Dermis microvascular lymphatic vessel endothelial cell (primary cell): ENCODE measurements around the gene PROM1. TPM values are rescaled to one million over a fixed set of nuclear protein-coding genes. Genes with fewer than 3 reads are reported as not detected.

Experiments
- DNase-seq, 2 donors: peaks; one replicate each; pipeline versions ENCODE4 v3.0.0 to v3.0.0-alpha.2; 2010; ENCODE audit warnings: low read depth in 2 of 2
- total RNA-seq: library from RNA; depleted of rRNA; stranded (reverse); fragments of >200 nt; gene quantifications from 2 replicates; pipeline ENCODE4 v1.2.1, GENCODE V29; 2014

PROM1 gene
- total RNA-seq, 1 donor from 2014 or later: under 0.01 TPM

DNA sequence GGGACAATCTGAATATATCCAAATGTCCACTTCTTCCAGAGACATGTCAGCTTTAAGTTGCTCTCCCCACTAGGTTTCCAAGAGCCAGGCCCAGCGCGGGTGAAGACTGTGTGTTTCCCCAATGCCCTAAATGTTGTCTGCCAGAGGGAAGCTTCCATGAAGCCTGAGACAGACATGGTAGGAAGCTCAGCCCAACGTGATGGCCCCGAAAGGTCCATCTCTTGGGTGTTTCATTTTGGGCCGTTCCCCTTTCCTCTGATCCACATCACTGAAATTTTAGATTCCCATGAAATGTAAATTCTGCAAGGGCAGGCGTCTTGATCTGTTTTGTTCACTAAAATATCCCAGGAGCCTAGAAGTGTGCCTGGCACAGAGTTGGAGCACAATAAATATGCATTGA, 25.4 kb upstream of the PROM1 start:
- DNase-seq: no peak

DNA sequence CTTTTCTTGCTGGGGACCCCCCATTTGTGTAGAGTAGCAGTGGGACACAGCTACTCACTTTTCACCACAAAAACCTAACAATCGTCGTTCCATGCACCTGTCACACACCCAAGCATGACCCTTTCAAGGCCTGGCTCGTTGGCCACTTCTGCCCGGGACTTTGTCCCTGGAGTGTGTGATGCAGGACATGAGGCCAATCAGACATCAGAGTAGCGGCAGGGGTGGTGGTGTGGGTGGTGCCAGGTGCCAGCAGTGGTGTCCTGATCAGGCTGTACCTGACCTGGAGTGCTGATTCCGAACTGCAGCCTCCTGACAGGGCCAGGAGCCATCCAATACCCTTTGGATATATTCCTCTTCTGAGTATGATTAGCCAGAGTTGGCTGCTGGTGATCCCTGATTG, 23.1 kb upstream of the PROM1 start:
- DNase-seq: no peak

DNA sequence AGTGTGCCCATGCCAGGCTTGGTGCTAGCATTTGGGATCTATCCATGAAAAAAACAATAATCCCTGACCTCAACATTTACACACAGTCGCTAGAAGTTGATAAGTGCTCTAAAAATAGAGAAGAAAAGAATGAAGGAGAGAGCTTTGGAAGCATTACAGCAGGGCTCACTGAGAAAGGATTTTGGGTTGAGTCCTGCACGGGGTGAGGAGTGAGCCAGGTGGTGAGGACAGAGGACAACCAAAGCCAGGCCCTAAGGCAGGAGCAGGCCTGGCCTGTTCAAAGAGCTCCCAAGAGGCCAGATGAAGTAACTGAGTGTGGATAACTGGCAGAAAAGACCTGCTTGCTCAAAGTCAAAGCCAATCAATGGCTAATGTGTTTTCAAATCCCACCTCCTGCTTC, 20.7 kb upstream of the PROM1 start:
- no peak for DNase-seq

DNA sequence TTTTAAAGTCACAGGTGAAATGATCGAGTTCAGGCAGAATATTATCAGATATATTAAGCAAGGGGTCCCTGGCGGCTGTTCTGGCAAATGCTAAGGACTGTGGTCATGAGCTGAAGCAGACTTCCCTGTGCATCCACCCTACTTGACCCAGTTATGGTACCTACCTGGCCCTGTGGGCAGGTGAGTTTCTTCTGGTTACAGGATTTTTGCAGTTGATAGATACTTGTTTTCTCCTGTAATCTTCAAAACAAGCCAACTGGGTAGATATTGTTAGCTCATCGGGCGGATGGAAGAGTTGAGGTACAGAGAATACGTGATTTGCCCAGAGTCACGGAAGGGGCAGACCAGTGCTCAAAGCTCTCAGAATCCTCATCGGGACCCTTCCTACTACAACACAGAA, 18.5 kb upstream of the PROM1 start:
- DNase-seq: no peak

DNA sequence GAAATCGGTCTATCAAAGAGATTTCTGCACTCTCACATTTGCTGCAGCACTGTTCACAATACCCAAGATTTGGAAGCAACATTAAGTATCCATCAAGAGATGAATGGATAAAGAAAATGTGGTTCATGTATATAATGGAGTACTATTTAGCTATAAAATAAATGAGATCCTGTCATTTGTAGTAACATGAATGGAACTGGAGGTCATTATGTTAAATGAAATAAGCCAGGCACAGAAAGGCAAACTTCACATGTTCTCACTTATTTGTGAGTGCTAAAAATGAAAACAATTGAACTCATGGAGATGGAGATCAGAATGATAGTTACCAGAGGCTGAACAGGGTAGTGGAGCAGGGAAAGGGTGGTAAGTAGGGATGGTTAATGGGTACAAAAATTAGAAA, 17.0 kb upstream of the PROM1 start:
- DNase-seq: no peak

DNA sequence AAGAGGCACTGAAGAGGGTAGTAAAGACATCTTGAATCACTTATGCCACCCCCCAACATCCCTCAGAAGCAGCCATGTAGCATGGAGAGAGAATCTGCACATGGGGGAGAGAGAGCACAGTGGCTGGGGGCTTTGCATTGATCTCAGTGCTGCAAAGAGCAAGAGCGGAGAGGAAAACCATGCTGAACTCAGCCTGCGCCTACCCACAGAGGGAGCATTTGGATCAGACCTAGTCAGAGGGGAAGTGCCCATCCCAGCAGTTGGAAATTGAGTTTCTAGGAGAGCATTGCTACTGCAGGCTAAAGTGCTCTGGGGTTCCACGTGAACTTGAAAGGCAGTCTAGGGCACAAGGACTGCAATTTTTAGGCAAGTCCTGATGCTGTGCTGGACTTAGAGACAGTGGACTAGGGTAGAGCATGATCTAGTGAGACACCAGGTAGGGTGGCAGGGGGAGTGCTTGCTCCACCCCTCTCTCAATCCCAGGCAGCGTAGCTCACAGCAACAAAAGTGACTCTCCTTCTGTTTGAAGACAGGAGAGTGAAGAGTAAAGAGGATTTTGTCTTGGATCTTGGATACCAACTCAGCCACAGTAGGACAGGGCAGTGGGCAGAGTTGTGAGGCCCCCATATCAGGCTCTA, 9.0 kb upstream of the PROM1 start:
- DNase-seq: no peak

DNA sequence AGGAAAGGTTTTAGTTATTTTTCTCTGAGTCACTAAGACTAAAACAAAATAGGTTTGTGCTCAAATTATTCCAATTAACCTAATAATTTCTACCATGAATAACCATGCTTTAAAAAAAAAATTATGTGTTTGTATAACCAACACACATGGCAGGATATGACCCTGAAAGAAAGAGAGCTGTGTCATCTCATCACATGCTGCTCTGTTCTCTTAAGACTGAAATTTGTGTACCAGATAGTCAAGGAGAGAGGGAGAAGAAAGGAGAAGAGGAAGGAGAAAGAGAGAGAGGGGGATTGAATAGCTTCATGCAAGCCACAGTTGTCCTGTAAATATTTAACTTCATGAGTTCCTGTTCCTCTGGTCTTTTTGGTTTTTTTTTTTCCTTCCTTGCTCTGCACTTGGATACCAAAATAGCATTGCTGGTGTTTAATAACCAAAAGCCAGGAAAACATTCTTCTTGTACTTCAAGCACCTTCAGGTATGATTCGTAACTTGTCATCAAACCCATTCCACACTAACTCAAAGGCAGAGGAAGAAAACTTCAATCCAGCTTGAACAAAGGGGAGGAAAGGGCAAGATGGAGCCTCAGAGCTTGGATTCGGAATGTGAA, 6.4 kb upstream of the PROM1 start:
- no peak for DNase-seq

DNA sequence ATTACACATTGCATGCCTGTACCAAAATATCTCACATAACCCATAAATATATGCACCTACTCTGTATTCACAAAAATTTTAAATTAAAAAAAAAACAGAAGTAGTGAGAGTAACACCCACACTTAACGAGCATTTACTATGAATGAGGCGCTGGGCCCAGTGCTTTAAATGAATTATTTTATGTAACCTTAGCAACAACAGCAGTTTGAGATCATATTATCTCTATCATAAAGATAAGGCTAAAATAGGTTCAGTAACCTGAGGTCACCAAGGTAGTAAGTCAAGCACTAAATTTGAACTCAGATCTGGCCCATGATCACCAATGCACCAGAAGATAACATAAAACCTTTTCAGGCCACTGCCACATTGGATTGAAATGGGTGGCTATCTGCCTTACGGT, 5.3 kb upstream of the PROM1 start:
- no peak for DNase-seq

DNA sequence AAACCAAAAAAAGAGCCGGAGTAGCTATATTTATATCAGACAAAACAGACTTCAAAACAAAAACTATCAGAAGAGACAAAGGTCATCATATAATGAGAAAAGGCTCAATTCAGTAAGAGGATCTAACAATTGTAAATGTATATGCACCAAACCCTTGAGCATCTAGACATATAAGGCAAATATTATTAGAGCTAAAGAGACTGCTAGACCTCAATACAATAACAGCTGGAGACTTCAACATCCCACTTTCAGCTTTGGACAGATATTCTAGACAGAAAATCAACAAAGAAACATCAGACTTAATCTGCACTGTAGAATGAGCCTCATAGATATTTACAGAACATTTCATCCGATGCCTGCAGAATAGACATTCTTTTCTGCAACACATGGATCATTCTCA, 4.8 kb upstream of the PROM1 start:
- DNase-seq: no peak

DNA sequence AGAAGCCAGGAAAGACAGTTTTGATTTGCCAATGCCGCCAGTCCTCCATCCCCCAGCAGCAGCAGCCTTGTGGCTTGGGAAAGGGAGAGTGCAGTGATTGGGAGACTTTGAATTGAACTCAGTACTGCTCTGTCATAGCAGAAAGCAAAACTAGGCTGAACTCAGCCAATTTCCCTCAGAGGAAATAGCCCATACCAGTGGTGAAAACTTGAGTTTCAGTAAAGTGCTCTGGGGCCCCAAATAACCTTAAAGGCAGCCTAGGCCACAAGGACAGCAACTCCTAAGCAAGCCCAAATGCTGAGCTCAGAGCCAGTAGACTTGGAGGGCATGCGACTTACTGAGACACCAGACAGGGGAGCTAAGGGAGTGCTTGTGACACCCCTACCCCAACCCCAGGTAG, 2.0 kb upstream of the PROM1 start:
- no peak for DNase-seq

DNA sequence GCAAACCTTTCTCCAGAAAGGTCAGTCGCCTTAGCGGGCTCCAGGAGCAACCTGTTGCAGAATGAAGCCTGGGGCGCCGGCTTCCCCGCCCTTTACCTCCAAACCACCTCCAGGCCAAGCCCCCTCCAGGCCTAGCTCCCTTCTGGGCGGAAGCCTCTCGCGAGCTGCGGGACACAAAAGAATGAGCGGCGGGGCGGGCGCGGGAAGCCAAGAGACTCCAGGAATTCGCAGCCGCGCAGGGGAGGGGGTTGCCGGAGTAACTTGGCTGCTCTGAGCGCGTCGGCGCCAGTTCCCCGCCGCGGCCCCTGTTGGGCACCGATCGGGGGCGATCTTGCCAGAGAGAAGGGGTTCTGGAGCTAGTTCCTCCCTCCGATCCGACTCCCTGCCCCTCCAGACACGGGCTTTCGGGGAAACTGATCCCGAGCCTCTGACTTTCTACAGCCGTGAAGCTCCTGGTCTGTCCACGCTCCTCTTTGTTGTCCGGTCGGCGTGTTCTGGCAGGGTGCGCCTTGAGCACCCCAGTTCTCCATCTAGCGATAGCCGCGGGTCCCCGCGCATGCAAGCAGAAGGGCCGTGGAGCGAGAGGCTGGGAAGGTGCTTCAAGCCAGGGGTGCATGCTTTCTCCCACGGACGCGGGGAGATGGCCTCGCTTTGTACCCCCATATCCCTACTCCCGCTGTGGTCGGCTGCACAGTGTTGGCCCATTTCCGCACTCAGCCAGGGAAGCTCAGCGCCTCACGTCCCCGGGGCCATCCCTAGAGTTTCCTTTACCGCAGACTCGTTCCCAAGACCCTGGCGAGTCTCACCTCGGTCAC, 1.2 kb downstream of the PROM1 start:
- DNase-seq: peak in 1 of 2 donors; percentile 5

DNA sequence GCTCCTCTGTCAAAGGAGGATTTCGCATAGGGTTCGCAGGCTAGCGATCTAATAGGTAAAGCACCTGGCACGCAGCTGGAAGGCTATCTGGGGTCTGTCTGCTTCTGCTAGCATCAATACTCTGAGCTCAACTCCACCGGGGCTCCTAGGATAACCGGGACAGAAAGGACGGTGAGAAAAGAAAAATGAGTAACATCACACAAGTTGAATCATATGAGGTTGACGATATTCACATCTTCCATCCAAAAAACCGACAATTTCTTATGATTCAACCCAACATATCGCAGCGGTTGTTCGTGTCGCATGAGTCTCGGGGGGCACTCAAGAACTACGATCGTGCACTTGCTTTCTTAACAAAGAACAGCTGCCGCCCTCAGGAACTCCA, 1.8 kb downstream of the PROM1 start:
- no peak for DNase-seq

DNA sequence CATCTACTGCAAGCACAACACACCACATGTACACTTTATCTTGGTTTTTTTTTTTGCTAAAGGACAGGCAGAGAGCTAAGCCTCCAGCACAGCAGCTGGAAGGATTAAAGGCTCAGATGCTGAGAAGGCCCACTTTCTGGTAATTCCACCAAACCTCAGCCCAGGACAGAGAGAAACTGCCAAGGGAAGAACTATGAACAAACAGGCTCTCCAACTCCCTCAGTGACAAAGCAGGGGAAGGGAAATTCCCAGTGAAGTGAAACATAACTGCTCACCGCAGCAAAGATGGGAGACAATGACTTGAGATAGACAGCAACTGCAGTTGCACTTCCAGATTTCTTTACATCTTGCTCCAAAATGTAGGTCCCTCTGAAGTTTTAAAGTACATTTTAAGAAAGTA, 4.8 kb downstream of the PROM1 start:
- DNase-seq: no peak

DNA sequence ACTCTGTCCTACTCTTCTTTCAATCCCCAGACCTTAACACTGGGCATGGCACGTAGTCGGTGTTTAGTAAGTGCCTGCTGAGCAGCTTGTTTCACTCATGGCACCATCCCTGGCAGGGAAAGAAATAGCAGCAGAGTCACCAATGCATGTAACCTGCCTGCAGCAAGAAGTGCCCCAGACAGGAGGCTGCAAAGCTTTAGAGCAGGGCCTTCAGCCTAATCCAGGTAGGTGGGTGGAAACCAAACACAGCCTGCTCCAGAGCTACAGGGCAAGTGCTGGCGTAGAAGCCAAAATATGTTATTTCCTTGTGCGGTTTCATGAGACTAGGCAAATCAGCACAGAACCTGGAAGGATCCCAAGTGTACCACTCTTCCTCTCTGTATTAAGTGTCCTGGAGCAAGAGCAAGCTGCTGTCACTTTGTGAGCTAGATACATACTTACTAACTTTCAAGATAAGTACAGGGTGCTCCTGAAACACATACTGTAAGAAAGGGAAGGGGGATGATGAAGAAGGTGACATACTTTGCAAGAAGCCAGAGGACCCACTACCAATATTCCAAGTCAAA, 5.5 kb downstream of the PROM1 start:
- DNase-seq: no peak

DNA sequence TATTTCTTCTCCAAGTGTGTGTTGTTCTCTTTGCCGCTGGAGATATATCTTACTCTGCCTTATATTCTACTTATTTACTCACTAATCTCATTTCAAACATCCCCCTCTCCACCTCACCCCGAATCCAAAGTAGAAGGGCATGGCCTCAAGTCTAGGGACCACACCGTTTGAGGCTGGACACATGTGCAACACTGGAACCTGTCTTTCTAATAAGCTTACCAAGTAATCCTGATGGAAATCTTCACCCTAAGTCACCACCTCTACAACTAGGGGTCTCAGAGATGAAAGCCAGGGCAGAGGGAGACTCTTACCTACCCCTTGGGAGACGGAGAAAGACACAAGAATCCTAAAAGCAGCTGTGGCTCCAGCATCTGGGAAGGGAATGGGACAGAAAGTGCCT, 6.0 kb downstream of the PROM1 start:
- DNase-seq: no peak

DNA sequence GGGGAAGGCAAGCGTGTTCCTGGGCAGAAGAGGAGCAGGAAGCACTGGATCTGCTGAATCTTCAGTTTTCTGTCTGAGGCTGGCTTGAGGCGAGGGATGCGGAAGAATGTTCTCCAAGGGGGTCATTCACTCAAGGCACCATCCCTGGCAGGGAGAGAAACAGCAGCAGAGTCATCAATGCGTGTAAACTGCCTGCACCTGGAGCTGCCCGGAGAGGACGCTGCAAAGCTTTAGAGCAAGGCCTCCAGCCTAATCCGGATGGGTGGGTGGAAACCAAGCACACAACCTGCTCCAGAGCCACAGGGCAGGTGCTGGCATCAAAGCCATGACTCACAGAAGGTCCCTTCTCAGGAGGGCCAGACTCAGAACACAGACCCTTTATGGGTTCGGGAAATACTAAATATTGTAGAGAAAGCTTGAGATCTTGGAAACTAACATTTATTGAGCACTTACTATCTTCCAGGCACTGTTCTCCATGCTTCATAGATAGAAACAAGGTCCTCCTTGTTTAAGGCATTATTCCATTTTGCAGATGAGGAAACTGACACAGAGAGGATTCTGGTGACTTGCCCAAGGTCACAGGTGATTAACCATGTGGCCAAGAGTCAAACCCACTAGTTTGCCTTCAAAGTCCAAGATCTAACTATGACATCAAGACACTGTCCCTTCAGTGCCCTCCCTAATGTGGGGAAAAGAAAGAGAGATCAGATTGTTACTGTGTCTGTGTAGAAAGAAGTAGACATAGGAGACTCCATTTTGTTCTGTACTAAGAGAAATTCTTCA, 7.7 kb downstream of the PROM1 start:
- DNase-seq: no peak

DNA sequence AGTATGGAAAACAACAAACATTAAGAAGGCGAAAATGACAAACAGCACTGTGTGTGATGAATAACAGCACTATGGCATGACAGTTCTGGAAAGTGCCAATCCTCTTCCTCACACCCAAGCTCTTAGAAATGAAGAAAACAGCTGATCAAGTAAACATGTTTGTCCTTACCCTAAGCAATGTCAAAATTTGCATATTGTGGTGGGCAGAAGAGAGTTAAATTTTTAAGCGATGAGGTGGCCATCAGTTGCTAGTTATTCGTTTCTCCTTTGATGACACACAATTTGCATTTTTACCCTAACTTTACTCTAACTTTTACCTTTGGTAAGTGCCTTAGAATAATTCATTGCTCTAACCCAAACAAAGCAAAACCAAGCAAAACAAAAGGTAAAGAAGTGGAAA, 8.8 kb downstream of the PROM1 start:
- DNase-seq: no peak

DNA sequence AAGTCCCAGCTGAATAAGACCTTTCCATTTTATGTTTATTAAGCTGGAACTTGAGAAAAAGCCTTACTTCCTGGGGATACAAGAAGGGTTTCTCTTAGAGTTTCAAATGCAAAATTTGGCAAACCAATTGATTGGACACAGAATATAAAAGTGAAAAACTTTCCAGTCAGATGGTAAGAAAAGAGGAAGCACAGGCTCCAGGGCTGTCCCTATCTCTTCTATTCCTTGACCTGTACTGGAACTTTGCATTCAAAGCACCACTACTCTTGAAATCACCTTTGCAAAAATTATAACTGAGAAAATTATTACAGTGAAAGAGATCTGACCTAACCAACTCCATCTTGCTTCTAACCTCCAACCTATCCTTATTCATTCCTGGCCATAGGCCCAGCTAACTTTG, 11.7 kb downstream of the PROM1 start:
- no peak for DNase-seq

DNA sequence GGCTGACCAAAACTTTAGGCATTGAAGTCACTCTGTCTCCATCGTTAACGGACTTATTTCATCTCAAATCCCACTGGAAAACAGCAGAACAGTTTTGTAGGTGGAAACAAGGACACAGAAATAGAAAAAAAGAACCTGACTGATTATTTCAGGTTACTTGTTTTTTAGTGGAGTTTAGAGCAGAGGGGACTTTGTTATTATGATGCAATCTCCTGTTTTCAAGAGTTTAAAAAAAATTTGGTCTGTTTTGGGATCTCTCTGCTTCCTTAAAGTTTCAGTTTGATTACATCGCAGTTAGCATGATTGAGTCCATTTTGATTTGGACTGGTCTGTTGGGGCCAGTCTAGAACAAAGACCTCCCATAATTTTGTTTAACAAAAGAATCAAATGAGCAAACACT, 13.6 kb downstream of the PROM1 start:
- DNase-seq: no peak

DNA sequence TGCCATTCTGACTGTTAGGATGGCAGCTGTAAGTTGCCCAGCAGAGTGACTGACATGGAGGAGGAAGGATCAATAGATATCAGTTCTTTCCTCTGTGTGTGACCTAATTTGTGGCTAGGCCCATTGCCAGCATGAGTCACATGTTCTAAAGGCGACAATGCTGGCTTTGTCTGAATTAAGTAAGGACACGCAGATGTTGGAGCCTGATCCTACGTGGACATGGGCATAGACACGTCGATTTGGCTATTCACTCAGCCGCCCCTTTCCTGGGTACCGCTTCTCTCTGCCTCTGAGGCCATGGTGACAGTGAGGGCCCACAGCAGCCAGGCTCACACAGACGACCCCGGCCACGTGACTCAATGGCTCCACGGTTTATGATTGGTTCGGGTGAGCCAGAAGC, 16.3 kb downstream of the PROM1 start:
- no peak for DNase-seq

DNA sequence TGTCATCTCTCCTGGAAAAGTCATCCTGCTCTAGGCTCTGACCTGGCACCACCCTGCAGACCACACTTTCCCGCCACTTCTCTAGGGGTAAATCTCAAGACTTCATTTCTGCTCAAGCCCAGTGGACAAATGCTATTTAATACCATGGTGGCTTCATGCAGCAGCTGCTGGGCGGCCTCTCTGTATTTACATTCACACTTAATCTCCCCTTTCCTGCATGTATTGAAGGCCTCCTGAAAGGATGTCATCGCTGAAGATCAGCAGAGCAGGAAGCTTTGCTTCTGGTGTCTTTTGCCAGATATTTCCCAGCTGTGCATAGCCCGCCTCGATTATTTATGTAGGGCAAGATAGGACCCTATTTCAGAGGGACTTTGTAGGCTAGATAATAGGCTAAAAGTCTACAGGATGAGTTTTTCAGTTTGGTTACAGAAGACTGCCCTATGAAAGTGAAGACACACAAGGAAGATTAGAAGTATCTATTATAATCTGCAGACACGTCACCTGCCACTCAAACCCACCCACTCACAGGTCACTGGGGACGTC, 17.2 kb downstream of the PROM1 start:
- DNase-seq: no peak

DNA sequence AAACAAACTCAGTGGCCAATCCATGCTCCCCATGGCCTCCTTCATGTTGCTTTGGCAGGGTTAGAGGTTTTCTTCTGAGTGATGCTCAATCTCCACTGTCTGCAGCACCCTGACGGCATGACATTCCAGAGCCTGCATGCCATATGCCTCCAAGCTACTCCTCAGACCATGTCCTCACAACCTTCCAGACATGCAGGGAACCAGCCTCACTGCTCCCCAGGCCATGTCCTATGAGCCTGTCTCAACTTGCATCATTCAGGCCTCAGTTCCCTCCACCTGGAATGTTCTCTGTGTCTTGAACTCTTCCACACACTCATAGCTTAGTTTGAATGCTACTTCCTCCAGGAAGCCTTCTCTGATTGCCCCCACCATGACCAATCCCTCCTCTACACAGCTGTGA, 18.8 kb downstream of the PROM1 start:
- DNase-seq: no peak
